Activated CD4-positive, CD25-positive, alpha-beta regulatory T cell treated with anti-CD3 and anti-CD28 coated beads, Interleukin-2, amount 50 U/mL, for 16 hours (primary cell): ENCODE measurements around the gene RGS17.

ENCODE experiments used
- DNase-seq: peaks from one replicate; pipeline ENCODE4 v3.0.0-alpha.2; 2020; ENCODE audit warnings: low read depth, low spot score

The RGS17 gene

GRCh38 chr6:153084393-153084792 is 46.7 kb downstream of the RGS17 start:
- DNase-seq: no peak

DNA sequence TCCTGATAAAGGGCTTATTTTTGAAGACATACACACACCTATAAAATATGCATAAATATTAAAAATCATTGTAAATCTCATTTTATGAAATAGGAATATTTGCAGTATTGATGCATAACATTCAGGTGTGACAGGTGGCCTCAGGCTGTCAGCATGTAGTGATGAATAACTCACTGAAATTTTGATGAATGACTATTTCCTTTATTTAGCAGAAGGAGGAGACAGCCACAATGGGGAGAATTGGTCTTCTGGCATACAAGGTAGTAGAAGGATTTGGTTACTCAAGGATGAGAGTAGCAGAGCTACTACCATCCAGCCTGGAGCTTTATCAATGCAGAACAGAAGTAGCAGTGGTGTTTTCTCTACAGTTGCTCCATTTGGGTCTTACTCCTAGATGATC is 47.2 kb downstream of the RGS17 start:
- no peak for DNase-seq

DNA sequence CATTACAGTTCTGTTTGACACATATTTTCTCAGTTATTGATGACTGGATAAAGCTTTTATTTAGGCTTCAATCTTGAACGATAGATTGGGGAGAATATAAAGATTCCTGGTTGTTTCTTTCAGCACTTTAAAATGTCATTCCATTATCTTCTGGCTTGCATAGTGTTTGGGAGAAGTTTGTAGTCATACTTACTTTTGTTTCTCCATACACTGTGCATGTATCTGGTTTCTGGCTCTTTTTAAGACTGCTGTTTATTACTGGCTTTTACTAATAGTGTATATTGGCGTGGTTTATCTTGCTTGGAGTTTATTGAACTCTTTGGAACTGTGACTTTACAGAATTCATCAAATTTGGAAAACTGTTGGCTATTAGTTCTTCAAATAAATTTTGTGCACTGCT is 49.2 kb downstream of the RGS17 start:
- DNase-seq: no peak

- no peak for DNase-seq
Measured at GRCh38 chr6:153076431-153076830, 54.7 kb downstream of the RGS17 start.

- DNase-seq: no peak
Measured at GRCh38 chr6:153074761-153075160, 56.3 kb downstream of the RGS17 start.

- no peak for DNase-seq
Measured at GRCh38 chr6:153073841-153074240, 57.2 kb downstream of the RGS17 start.

DNA sequence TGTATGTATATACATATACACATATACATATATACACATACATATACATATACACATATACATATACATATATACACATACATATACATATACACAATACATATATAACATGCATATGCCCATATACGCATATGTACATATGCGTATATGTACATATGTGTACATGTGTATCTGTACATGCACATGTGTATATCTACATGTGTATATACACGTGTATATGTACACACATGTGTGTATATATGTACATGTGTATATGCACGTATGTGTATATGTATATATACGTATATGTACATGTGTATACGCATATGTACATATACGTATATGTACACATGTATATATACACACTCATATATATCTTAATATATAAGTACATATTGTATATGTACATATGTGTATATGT is 60.3 kb downstream of the RGS17 start:
- no peak for DNase-seq

DNA sequence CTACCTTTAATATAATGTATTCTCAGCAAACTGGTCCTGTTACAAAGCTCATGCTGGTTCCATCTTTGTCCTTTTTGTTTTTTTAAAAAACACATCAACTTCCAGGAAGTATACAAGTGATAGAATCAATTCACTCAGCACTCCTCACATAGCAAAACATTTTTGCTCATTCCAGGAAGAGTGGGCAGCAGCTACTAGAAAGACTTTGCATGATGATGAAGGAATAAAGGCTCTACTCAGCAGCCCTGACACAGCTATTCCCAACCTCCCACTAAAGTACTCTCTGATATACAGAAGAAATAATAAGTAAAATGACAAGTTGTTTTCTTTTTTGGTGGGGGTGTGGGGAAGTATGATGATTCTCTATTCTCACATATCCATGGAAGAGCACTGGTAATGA is 61.2 kb downstream of the RGS17 start:
- no peak for DNase-seq

- no peak for DNase-seq
Measured at GRCh38 chr6:153065222-153065621, 65.9 kb downstream of the RGS17 start.

- no peak for DNase-seq
Measured at GRCh38 chr6:153063936-153064335, 67.1 kb downstream of the RGS17 start.

GRCh38 chr6:153062516-153062915 is 68.6 kb downstream of the RGS17 start:
- no peak for DNase-seq

DNA sequence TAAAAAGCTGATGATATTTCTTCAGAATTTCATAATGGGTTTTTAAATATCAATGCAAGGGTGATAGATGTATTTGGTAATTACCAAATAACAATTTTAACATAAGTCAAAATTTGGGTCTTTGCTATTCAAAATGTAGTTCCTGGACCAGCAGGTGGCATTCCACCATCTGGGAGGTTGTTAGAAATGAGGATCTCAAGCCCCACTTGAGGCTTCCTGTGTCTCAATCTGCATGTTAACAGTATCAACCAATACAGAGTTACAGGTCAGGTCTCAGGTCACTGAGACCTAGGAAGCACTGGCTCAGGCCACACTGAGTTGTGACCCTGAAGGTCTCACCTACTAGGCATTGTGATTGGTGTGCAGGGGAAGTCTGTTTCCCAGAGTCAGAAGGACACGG is 71.3 kb downstream of the RGS17 start:
- no peak for DNase-seq

DNA sequence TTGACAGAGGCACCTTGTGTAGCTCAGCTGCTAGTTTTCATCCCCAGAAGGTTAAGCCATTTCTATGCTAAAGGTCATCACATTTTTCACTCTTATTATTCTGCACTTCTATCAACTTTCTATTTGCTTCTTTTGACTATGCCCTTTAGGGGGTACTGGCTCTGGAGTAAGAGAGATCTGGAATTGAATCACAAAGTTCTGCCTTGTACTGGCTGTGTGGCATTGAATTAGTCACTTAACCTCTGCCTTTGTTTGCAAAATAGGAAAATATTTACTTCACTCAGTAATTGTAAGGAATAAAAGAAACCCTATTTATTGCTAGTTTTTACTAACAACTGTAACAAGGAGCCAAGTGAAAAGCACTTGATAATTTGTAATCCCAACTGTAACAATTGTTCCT is 71.8 kb downstream of the RGS17 start:
- DNase-seq: no peak

GRCh38 chr6:153058909-153059308 is 72.2 kb downstream of the RGS17 start:
- no peak for DNase-seq

DNA sequence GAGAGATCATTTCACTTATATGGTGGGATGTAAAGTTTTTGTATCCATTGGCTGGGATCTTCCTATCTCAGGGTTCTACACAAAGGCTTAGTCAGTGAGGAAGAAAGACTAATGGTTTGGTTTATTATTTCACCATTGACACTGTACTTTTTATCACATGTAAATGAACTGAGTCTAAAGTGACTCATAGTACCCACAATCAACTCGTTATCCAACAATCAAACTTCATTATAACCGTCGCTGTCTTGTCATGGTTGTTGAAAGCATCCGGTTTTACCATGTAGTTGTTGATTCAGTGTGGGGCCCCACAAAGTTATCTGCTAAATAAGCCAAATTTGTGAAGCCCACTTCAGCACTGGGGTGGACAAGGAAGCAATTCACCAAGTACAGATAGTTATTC is 72.8 kb downstream of the RGS17 start:
- DNase-seq: no peak

GRCh38 chr6:153056308-153056707 is 74.8 kb downstream of the RGS17 start:
- DNase-seq: no peak

DNA sequence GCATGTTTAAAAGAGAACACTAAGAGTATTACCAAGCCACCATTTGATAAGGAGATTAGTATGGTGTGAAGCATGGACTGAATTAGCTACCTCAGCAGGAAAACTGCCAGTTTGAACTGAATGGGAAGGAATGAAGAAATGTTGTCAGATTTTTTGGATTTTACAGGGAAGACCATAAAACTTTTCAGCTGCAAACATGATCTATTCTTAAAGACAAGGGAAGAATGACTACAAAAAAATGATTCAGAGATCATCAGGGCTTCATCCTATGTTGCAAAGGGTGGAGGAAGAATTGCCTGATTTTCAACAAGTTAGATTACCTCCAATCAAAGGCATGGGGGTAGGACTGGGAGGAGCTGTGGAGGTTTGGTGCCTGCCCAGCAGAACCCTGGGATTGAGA is 79.3 kb downstream of the RGS17 start:
- DNase-seq: no peak

DNA sequence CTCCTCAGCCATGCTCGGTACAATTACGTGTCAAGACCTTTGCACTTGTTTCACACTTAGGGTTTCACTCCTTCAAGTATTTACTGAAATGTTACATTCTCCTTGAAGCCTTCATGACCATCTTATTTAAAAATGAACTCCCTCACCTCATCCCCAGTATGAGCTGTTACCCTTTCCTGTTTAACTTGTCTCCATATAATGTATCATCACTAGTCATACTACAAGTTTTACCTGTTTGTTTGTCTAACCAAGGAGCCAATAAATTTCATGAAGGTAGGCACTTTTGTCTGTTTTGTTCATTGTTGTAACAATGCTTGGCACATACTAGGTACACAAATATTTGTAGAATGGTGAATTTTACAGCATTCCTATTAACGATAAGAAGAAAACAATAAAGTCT is 82.5 kb downstream of the RGS17 start:
- DNase-seq: no peak

GRCh38 chr6:153047386-153047785 is 83.7 kb downstream of the RGS17 start:
- DNase-seq: no peak

- no peak for DNase-seq
Measured at GRCh38 chr6:153045271-153045670, 85.8 kb downstream of the RGS17 start.

- DNase-seq: no peak
Measured at GRCh38 chr6:153044295-153044694, 86.8 kb downstream of the RGS17 start.

- DNase-seq: no peak
Measured at GRCh38 chr6:153043719-153044118, 87.4 kb downstream of the RGS17 start.

GRCh38 chr6:153038378-153039057 is 92.6 kb downstream of the RGS17 start:
- DNase-seq: no peak

DNA sequence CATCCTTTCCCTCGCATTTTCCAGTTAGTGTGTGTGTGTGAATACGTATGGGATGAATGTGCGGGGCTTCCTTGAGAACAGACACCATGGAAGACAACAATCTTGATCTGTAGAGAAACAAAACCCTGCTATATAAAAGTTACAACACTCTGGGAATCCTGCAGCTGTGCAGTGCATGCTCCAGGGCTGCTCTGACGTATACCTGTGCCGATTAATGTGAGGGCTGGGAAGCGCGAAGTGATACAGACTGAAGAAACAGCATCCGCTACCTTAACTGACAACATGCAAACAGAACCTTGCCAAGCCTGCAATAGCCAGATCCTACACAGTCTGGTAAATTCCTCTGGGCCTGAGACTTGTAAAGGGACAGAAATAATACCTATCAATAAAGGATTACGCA is 96.9 kb downstream of the RGS17 start:
- no peak for DNase-seq
